SU-DHL-6 (cell line): ENCODE measurements around the gene S100PBP.

ENCODE experiments used
- H2AFZ ChIP-seq: fragments of 200-600 bp; sonication (generic); 2 replicates; pipeline ENCODE4 v1.6.1; 2014; ENCODE audit warnings: low read depth, mild to moderate bottlenecking, moderate library complexity, mixed read lengths, antibody characterized with exemption, low read length; ENCODE audit not compliant: severe bottlenecking
- H3F3A ChIP-seq: fragments of 200-600 bp; shearing (Covaris generic); 2 replicates; pipeline ENCODE4 v1.6.0; 2016; ENCODE audit warnings: antibody characterized with exemption, mild to moderate bottlenecking; ENCODE audit not compliant: insufficient read depth
- H3K27ac ChIP-seq: fragments of 200-600 bp; sonication (generic); 2 replicates; pipeline ENCODE4 v1.5.1; 2016; ENCODE audit warnings: low read depth, mild to moderate bottlenecking, low read length, moderate library complexity, mixed read lengths
- H3K27me3 ChIP-seq: fragments of 200-600 bp; sonication (generic), shearing (Covaris generic); 2 replicates; pipeline ENCODE4 v1.6.0; 2014; ENCODE audit warnings: mild to moderate bottlenecking, low read length
- H3K36me3 ChIP-seq: fragments of 200-600 bp; sonication (generic); 2 replicates; pipeline ENCODE4 v1.6.1; 2014; ENCODE audit warnings: mild to moderate bottlenecking, low read length, mixed read lengths
- H3K4me2 ChIP-seq: fragments of 300-600, 200-600 bp; shearing (Covaris generic), sonication (generic); 2 replicates; pipeline ENCODE4 v1.6.0; 2014; ENCODE audit warnings: low read length, low read depth, mild to moderate bottlenecking; ENCODE audit not compliant: poor library complexity, severe bottlenecking
- H3K4me3 ChIP-seq: fragments of 200-600 bp; sonication (generic); 2 replicates; pipeline ENCODE4 v1.5.1; 2014; ENCODE audit warnings: antibody characterized with exemption, low read length, mild to moderate bottlenecking, mixed read lengths; ENCODE audit not compliant: insufficient read depth, poor library complexity, severe bottlenecking
- H3K79me2 ChIP-seq: fragments of 200-600 bp; sonication (generic); 2 replicates; pipeline ENCODE4 v1.6.1; 2014; ENCODE audit warnings: mild to moderate bottlenecking, low read length, moderate library complexity; ENCODE audit not compliant: insufficient read depth
- H3K9ac ChIP-seq: fragments of 200-600 bp; sonication (generic); 2 replicates; pipeline ENCODE4 v1.7.0; 2014; ENCODE audit warnings: mild to moderate bottlenecking, low read length
- H3K9me2 ChIP-seq: fragments of 200-600 bp; sonication (generic); replicated peaks from 2 replicates; pipeline ENCODE4 v1.6.1; 2014; ENCODE audit warnings: low read length; ENCODE audit not compliant: insufficient read depth
- H3K9me3 ChIP-seq: fragments of 200-600 bp; sonication (generic); 2 replicates; pipeline ENCODE4 v1.6.1; 2014; ENCODE audit warnings: low read length, mixed read lengths; ENCODE audit not compliant: insufficient read depth
- H4K20me1 ChIP-seq: fragments of 200-600 bp; sonication (generic); 2 replicates; pipeline ENCODE4 v1.6.1; 2014; ENCODE audit warnings: low read depth, mild to moderate bottlenecking, antibody characterized with exemption, low read length, moderate library complexity, mixed read lengths
- EZH2phosphoT487 ChIP-seq: fragments of 200-600 bp; sonication (generic), shearing (Covaris generic); conservative IDR thresholded peaks from 2 replicates; pipeline ENCODE4 v1.6.1; 2018; ENCODE audit warnings: mild to moderate bottlenecking, antibody characterized with exemption, low read length, moderate library complexity, mixed read lengths
- TF ChIP-seq, protein P1 (sequence below): fragments of 200-600 bp; sonication (generic); IDR thresholded peaks from one replicate; pipeline ENCODE4 v1.5.1; 2017; ENCODE audit warnings: antibody characterized with exemption, mild to moderate bottlenecking, low read length, moderate library complexity; ENCODE audit not compliant: insufficient read depth, poor library complexity, severe bottlenecking

Gene S100PBP

DNA sequence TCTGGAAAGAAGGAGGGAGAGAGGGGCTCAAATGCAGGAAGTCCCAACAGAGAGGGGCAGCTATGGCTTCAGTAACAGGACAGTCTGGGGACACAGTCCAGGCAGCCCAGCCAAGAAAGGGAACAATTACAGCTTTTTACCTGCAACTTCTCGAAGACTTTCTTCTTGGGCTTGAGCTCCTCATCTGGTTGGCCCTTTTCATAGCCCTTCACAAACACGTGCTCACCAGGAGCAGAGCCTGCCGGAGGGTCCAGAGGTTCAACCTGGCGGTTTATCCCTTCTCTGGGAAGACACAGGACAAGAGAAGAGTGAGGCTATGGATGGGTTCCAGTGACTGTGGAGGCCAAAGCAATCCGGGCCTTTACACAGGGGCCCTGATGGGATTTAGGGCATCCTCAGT lies 38.2 kb upstream of the S100PBP start:
- Histone ChIP-seq H3K4me3 (no peak overlapping the region), H3K9me3 (no peaks in the 10 kb centered on the region), H2AFZ (no peak overlapping the region), H3K4me2 (no peak overlapping the region), H3K36me3 (peaks cover 20% of the 10 kb centered on the region; the same call in 1 of the 2 replicates), H4K20me1 (no peaks in the 10 kb centered on the region), H3K9ac (no peak overlapping the region), H3K27me3 (no peaks in the 10 kb centered on the region), H3K79me2 (no peaks in the 10 kb centered on the region), H3K27ac (no peak overlapping the region), H3F3A (peaks cover 6% of the 10 kb centered on the region; the same call in 1 of the 2 replicates), H3K9me2 (no peaks in the 10 kb centered on the region)
- TF ChIP-seq, protein P1, sequence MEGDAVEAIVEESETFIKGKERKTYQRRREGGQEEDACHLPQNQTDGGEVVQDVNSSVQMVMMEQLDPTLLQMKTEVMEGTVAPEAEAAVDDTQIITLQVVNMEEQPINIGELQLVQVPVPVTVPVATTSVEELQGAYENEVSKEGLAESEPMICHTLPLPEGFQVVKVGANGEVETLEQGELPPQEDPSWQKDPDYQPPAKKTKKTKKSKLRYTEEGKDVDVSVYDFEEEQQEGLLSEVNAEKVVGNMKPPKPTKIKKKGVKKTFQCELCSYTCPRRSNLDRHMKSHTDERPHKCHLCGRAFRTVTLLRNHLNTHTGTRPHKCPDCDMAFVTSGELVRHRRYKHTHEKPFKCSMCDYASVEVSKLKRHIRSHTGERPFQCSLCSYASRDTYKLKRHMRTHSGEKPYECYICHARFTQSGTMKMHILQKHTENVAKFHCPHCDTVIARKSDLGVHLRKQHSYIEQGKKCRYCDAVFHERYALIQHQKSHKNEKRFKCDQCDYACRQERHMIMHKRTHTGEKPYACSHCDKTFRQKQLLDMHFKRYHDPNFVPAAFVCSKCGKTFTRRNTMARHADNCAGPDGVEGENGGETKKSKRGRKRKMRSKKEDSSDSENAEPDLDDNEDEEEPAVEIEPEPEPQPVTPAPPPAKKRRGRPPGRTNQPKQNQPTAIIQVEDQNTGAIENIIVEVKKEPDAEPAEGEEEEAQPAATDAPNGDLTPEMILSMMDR = no peak
- TF ChIP-seq EZH2phosphoT487 = no peak

DNA sequence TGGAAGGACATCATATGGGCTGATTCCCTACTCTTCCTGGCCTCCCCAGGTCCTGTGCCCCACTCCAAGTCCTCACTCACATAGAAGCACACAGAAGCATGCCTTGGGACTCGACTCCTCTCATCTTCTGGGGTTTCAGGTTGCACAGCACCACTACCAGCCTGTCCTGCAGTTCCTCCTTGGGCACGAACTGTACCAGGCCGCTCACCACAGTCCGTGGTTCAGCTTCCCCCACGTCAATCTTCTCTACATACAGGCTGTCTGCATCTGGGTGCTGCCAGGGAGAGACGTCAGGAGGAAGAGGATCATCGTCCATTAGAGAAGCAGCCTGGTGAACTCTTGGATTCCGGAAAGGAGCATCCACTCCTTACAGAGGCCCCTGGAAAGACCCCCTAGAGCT lies 37.4 kb upstream of the S100PBP start:
- TF ChIP-seq EZH2phosphoT487 = no peak
- TF ChIP-seq, protein P1 = no peak
- H3K36me3 ChIP-seq = peaks cover 23% of the 10 kb centered on the region; the same call in 1 of the 2 replicates
- no peak overlapping the region for H3K9ac ChIP-seq
- no peak overlapping the region for H3K4me3 ChIP-seq
- H2AFZ ChIP-seq = no peak overlapping the region
- H3K27me3 ChIP-seq = no peaks in the 10 kb centered on the region
- H3F3A ChIP-seq = peaks cover 2% of the 10 kb centered on the region; the same call in 1 of the 2 replicates
- no peaks in the 10 kb centered on the region for H3K9me3 ChIP-seq
- H3K27ac ChIP-seq = no peak overlapping the region
- H4K20me1 ChIP-seq = no peaks in the 10 kb centered on the region
- H3K4me2 ChIP-seq = no peak overlapping the region
- no peaks in the 10 kb centered on the region for H3K9me2 ChIP-seq
- no peaks in the 10 kb centered on the region for H3K79me2 ChIP-seq

DNA sequence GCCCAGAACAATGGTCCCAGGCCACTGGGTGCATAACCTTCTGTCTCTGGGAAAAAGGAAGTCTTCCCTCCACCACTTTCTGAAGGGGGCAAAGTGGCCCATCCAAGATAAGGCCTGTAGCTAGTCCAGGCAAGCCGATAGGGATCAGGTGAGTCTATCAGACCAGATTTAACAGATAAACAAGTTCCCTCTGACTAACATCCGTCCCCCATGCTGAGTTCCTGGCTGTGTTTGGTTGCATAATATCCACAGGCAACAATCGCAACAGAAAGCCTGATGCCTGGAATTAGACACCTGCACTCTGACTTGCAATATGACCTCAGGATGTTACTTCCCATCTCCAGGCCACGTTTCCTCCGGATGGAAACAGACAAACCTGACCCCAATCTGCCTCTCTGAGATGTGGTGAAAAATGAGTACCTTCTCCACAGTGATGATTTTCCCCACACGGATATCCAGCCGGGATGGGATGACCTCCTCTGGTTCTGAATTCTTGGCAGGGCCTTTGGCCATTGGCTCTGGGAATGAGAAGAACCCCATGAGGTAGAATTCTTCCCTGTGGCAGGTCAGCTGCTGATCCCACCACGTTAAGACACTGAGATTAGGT lies 36.7 kb upstream of the S100PBP start:
- H3K4me3 ChIP-seq = no peak overlapping the region
- H3K27me3 ChIP-seq = no peaks in the 10 kb centered on the region
- no peak overlapping the region for H3K9ac ChIP-seq
- peaks cover 20% of the 10 kb centered on the region; the same call in 1 of the 2 replicates for H3K36me3 ChIP-seq
- H3K27ac ChIP-seq = no peak overlapping the region
- H3F3A ChIP-seq = no peaks in the 10 kb centered on the region
- H3K9me3 ChIP-seq = no peaks in the 10 kb centered on the region
- H3K79me2 ChIP-seq = no peaks in the 10 kb centered on the region
- H3K9me2 ChIP-seq = no peaks in the 10 kb centered on the region
- no peak overlapping the region for H3K4me2 ChIP-seq
- no peak for TF ChIP-seq EZH2phosphoT487
- TF ChIP-seq, protein P1 = no peak
- H4K20me1 ChIP-seq = no peaks in the 10 kb centered on the region
- no peak overlapping the region for H2AFZ ChIP-seq
